ENCODE measurements around the gene OXER1.

DNA sequence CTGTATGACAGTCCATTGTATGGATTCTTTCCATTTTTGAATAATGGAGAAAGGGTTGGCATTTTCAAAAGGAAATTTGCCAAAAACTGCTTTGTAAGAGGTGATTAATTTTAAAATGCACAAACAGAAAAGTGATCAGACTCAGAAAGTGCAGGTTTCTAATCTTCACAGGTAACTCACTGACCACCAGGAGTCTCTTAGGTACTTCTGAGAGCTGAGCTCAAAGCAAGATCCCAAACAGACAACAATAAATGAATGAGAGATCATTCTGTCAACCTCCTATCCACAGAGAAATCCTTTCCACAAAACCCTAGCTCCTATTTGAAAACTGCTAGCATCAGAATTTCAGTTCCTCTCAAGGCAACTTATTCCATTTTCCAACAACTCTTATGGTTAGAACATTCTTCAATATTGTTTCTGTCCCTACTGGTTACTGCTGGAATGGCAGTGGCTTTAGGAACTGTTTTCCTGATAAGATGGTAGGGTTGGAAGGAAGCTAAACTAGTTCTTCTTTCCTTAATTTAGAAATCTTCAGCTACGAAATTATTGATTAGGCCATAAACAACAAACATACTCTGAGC, 49.1 kb upstream of the OXER1 start:
- TF ChIP-seq, protein P1, sequence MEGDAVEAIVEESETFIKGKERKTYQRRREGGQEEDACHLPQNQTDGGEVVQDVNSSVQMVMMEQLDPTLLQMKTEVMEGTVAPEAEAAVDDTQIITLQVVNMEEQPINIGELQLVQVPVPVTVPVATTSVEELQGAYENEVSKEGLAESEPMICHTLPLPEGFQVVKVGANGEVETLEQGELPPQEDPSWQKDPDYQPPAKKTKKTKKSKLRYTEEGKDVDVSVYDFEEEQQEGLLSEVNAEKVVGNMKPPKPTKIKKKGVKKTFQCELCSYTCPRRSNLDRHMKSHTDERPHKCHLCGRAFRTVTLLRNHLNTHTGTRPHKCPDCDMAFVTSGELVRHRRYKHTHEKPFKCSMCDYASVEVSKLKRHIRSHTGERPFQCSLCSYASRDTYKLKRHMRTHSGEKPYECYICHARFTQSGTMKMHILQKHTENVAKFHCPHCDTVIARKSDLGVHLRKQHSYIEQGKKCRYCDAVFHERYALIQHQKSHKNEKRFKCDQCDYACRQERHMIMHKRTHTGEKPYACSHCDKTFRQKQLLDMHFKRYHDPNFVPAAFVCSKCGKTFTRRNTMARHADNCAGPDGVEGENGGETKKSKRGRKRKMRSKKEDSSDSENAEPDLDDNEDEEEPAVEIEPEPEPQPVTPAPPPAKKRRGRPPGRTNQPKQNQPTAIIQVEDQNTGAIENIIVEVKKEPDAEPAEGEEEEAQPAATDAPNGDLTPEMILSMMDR (IDR thresholded peaks at IDR 0.05; ENCODE audit: low read depth, low read length): no peak; the same call in 1 of the 2 replicates
- TF ChIP-seq EZH2phosphoT487 (IDR thresholded peaks at IDR 0.05; ENCODE audit: low read depth): no peak

All from OCI-LY3 (cell line).